Stimulated activated CD4-positive, alpha-beta T cell treated with anti-CD3 and anti-CD28 coated beads, Interleukin-12 subunit alpha, Interleukin-12 subunit beta, amount 100 ng/mL, for 4 hours (primary cell): ENCODE measurements around the gene DTNBP1.

Experiments
- DNase-seq: peaks from one replicate; pipeline ENCODE4 v3.0.0-alpha.2; 2020

The DTNBP1 gene

GRCh38 chr6:15586503-15586902 is 76.3 kb downstream of the DTNBP1 start:
- no peak for DNase-seq

GRCh38 chr6:15585760-15586214 is 77.0 kb downstream of the DTNBP1 start:
- no peak for DNase-seq

DNA sequence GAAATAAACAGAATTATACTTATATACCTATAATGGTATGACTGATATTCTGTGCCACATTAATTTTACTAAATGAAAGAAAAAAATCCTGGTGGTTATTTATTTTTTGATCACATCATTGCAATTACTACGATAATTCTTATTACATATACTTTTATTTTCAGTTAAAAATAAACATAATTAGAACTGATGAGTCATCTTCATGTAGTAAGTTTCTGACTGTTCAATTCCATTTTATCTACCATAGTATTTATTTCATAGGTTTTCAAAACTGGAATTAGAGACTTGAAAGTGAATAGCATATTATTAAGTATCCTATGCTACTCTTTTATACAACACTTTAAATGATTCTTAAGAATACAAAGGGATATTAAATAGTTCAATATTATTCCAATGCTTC is 80.3 kb downstream of the DTNBP1 start:
- no peak for DNase-seq

GRCh38 chr6:15581751-15582150 is 81.1 kb downstream of the DTNBP1 start:
- no peak for DNase-seq

DNA sequence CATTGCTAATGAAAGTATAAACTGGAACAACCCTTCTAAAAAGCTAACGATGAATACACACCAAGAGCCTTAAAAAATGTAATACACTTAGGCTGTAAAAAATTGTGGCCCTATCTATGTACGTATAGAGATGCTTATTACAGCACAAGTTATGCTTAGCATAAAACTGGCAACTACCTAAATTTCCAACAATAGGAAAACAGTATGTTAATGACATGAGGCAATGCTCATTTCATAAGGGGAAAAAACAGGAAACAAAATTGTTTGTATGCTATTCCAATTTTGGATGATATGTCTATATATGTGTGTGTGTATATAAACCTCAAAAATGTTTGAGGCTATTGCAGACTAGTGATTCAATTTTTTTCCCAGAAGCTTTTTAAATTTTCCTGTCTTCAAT is 82.5 kb downstream of the DTNBP1 start:
- DNase-seq = no peak

- no peak for DNase-seq
Measured at GRCh38 chr6:15578716-15579391, 84.0 kb downstream of the DTNBP1 start.

GRCh38 chr6:15577550-15578171 is 85.2 kb downstream of the DTNBP1 start:
- no peak for DNase-seq

GRCh38 chr6:15577106-15577505 is 85.7 kb downstream of the DTNBP1 start:
- DNase-seq = no peak

DNA sequence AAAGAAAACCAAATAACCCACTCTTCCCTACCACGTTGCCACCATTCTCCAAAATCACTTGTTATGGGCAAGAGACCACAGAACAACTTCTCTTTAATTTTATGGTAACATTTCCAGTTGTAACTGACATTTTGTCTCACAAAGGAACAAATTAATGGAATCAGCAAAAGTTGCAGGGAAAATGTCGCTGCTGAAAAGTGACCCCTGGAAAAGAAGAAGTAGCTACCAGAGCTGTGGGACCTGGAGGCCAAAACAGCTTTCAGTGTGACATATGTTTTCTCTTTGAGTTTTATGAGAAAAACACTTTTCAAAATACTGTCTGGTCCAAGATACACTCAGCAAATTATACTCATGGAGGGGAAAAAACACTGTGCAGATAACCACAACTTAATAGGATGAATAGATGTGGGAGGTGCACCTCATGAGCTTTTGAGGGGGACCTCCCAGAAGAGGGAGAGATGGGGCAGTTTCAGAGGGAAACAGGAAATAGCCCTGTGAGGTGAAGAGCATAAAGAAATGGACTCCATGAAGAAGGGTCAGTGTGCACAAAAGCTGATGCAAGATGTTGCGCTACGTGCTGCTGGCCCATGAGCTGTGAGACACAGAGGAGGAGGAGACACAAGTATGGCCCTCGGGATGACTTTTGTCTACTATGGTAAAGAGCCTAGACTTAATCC is 87.3 kb downstream of the DTNBP1 start:
- no peak for DNase-seq

- DNase-seq = no peak
Measured at GRCh38 chr6:15574486-15574885, 88.3 kb downstream of the DTNBP1 start.

DNA sequence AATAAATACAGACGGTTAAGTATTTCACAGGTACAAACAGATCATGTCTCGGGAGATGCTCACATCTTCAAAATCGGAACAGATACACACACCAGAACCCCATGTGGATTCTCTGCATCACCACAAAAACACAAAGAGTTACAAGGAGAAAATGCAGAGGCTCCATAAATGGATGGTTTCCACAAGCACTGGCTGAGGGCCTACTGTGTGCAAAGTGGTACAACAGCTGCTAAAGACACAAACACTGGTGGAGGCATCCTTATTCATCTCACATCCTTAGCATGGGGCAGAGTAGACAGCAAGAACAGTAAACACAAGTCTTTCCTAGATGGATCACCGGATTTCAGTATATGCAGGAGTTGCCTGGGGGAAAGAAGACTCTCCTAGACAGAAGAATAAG is 88.8 kb downstream of the DTNBP1 start:
- DNase-seq = no peak

GRCh38 chr6:15573384-15573783 is 89.4 kb downstream of the DTNBP1 start:
- DNase-seq = no peak

GRCh38 chr6:15572296-15573016 is 90.4 kb downstream of the DTNBP1 start:
- no peak for DNase-seq

DNA sequence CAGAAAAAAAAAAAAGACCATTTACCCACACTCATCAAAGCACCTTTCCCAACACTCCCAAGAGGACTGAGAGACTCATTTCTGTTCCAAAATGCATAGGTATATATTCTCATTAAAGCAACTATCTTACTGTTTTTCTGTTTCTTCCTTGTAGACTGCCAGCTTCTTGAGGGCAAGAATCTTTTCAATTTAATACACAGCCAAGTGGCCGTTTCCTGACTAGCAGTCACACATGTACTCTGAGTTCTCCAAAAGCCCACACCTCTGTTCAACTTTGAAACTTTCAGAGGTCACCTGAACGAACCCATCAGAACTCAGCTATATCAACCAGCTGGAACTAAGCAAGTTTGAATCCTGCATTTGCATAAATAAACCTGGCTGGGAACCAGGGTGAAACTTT is 92.7 kb downstream of the DTNBP1 start:
- DNase-seq = no peak

- no peak for DNase-seq
Measured at GRCh38 chr6:15569035-15569995, 93.5 kb downstream of the DTNBP1 start.

DNA sequence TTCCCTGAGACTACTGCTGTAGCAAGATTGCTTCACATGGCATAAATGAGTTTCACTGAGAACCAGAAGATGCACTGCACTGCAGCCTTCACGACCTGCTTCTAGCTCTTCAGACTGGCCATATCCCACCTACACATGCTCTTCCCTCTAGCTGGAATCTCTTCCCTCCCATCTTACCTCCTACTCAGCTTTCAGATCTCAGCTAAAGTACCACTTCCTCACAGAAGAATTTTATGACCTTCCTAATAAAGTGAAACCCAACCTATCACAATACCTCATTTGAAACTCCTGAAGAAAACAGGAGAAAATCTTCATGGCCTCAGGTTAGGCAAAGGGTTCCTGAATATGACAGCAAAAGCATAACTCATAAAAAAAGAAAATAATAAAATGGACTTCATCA is 99.9 kb downstream of the DTNBP1 start:
- DNase-seq = no peak

DNA sequence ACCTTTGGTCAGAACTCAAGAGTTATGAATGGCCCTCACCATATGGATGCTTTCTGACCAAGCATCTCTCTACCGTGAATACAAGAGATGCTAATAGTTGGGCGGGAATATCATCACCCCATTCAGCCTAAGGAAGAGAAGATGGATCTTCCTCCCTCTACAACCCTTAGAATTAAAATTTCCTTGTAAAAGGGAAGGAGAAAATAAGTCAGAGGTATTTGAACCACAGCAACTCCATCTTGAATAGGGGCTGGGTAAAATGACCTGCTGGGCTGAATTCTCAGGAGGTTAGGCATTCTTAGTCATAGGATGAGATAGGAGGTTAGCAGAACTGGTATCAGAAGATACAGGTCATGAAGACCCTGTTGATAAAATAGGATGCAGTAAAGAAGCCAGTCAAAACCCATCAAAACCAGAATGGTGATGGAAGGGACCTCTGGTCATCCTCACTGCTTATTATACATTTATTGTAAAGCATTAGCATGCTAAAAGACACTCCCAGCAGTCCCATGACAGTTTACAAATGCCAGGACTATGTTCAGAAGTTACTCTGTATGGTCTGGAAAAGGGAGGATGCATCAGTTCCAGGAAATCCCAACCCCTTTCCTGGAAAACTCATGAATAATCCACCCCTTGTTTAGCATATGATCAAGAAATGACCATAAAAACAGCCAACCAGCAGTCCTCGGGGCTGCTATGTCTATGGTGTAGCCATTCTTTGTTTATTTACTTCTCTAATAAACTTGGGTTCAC is 101.2 kb downstream of the DTNBP1 start:
- DNase-seq = no peak

- DNase-seq = no peak
Measured at GRCh38 chr6:15560713-15561112, 102.1 kb downstream of the DTNBP1 start.

DNA sequence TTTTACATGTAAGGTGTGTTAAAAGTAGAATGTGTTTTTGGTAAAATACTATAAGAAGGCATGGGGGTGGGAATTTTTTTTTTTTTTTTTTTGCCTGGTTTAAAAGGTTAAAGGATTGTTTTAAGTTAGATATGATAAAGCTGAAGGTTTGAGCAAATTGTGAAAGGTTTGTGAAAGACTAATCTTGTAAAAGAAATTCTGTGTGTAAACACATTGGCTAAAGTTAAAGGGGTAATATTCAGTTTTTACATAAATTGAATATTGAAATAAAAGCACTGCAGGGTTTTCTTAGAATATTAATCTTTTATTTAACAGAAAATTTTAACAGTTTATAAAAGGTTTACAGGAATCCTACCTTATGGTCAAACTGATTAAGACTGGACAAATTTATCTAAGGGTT is 105.7 kb downstream of the DTNBP1 start:
- no peak for DNase-seq

DNA sequence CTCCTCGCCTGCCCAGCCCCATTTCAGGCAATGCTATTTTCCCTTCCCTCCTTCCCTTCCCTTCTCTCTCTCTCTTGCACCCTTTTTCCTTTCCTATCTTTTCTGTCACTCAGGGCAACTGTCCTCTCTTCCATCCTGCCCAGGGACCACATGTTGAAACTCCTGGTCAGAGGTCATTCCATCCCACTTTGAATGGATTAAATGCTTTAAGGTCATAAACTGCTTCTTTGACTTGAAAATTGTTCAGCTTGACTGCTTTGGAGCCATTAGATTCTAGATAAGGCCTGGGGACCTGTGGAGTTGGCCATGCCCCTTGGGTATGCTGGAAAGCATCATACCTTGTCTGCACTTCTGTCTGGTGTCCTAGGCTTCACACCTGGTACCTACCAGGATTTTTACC is 106.1 kb downstream of the DTNBP1 start:
- no peak for DNase-seq
